ENCODE data around the gene OR1D5. TPM values are rescaled to one million over a fixed set of nuclear protein-coding genes. Genes with fewer than 3 reads are reported as not detected.

The OR1D5 gene
- total and polyA plus RNA-seq, 10 of the 15 experiments (the other 5 are each of a cell fraction or from before 2014, with no cell fraction given) = not detected

- Histone ChIP-seq H3K27ac (ENCODE audit: control insufficient read depth, insufficient read depth) (no peak overlapping the region), H4K20me1 (ENCODE audit: control insufficient read depth, insufficient read depth) (no peaks in the 10 kb centered on the region), H3K27me3 (replicated peaks in 1 of 2; ENCODE audit: control insufficient read depth in 2 of 2, insufficient read depth in 2 of 2, low read length in 1 of 2) (no peaks in the 10 kb centered on the region), H3K79me2 (ENCODE audit: control insufficient read depth, insufficient read depth, low read length) (no peaks in the 10 kb centered on the region), H3K4me2 (ENCODE audit: control insufficient read depth, insufficient read depth) (no peak overlapping the region), H3K4me1 (ENCODE audit: control insufficient read depth, insufficient read depth, low read length) (no peaks in the 10 kb centered on the region), H3K9ac (ENCODE audit: control insufficient read depth, insufficient read depth, low read length) (no peak overlapping the region), H3K36me3 (ENCODE audit: control insufficient read depth in 2 of 2, insufficient read depth in 2 of 2, low read length in 1 of 2) (no peaks in the 10 kb centered on the region), H3K9me3 (replicated peaks; ENCODE audit: control insufficient read depth, insufficient read depth, low read length) (no peaks in the 10 kb centered on the region; the same call in 2 of the 3 replicates), H3K4me3 (no peak overlapping the region), H2AFZ (ENCODE audit: control insufficient read depth, low read depth, low read length) (no peak overlapping the region)
- no peak for DNase-seq (ENCODE audit: low read depth, low spot score)
- ChIA-PET CTCF (interaction anchor here (1.1 kb wide), 1 partner anchor 84 kb away, joined by 3 read pairs; no protein-coding TSS in a partner anchor), SMC1A (ENCODE audit: uncharacterized antibody, unreplicated experiment) (no interaction called here), POLR2A (no interaction called here), RAD21 (ENCODE audit: unreplicated experiment) (no interaction called here)
- intact Hi-C loops (cut with micrococcal nuclease; ENCODE audit: unreplicated experiment) (no loop called here), in situ Hi-C loops (cut with MboI) (no loop called here)
- BruUV-seq (replicated peaks) = no TSS peak
- ATAC-seq = no peak
- no peak for FAIRE-seq
- TF ChIP-seq ZNF622 (IDR thresholded peaks at IDR 0.05) = no peak
- TF ChIP-seq, protein P1, sequence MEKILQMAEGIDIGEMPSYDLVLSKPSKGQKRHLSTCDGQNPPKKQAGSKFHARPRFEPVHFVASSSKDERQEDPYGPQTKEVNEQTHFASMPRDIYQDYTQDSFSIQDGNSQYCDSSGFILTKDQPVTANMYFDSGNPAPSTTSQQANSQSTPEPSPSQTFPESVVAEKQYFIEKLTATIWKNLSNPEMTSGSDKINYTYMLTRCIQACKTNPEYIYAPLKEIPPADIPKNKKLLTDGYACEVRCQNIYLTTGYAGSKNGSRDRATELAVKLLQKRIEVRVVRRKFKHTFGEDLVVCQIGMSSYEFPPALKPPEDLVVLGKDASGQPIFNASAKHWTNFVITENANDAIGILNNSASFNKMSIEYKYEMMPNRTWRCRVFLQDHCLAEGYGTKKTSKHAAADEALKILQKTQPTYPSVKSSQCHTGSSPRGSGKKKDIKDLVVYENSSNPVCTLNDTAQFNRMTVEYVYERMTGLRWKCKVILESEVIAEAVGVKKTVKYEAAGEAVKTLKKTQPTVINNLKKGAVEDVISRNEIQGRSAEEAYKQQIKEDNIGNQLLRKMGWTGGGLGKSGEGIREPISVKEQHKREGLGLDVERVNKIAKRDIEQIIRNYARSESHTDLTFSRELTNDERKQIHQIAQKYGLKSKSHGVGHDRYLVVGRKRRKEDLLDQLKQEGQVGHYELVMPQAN (conservative IDR thresholded peaks at IDR 0.05) = no peak
- no peak for TF ChIP-seq MEF2B (IDR thresholded peaks at IDR 0.05; ENCODE audit: partially characterized antibody, poor library complexity, severe bottlenecking)
- TF ChIP-seq, protein P2, sequence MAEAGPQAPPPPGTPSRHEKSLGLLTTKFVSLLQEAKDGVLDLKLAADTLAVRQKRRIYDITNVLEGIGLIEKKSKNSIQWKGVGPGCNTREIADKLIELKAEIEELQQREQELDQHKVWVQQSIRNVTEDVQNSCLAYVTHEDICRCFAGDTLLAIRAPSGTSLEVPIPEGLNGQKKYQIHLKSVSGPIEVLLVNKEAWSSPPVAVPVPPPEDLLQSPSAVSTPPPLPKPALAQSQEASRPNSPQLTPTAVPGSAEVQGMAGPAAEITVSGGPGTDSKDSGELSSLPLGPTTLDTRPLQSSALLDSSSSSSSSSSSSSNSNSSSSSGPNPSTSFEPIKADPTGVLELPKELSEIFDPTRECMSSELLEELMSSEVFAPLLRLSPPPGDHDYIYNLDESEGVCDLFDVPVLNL (IDR thresholded peaks at IDR 0.05; ENCODE audit: low read depth, low read length) = no peak
- TF ChIP-seq IKZF2 (IDR thresholded peaks at IDR 0.05) = no peak
- no peak for TF ChIP-seq RUNX3 (IDR thresholded peaks at IDR 0.05; ENCODE audit: low read length)
- no peak for TF ChIP-seq SRF (IDR thresholded peaks at IDR 0.05; ENCODE audit: low read depth in 2 of 2, low read length in 2 of 2)
- WGBS (ENCODE audit: insufficient coverage, insufficient replicate concordance, low lambda C conversion rate, missing lambda C conversion rate) = 40% methylated on average over 16 of the region's 18 CpGs
Measured at GRCh38 chr17:3027786-3028532, 35.4 kb downstream of the OR1D5 start.

All from GM12878 (cell line).